ENCODE measurements around the gene RASSF4.

RASSF4 gene

GRCh38 chr10:44960482-44961229, 1.1 kb downstream of the RASSF4 start:
- no peak overlapping the region for H2BK5ac ChIP-seq (ENCODE audit: low read depth, low read length, poor library complexity, severe bottlenecking)
- no peak overlapping the region for H4K8ac ChIP-seq (ENCODE audit: low read length)
- no peak overlapping the region for H2BK15ac ChIP-seq (ENCODE audit: low read depth, poor library complexity, severe bottlenecking)
- H3K23ac ChIP-seq (ENCODE audit: low read length in 2 of 2), result no peak overlapping the region
- no peak overlapping the region for H2BK120ac ChIP-seq (ENCODE audit: low read depth, low read length)
- peak overlapping the region; percentile 20 to 60 for H3K4ac ChIP-seq (ENCODE audit: low read depth in 1 of 2, low read length in 2 of 2)
- WGBS, result 71% methylated on average over 7 of the region's 7 CpGs
- no peak for DNase-seq
- no peak overlapping the region for H3K14ac ChIP-seq (ENCODE audit: low read length in 2 of 2)
- peak overlapping the region; percentile 30 to 37 for H3K18ac ChIP-seq (ENCODE audit: low read depth in 1 of 2, low read length in 2 of 2)
- peak overlapping the region in 1 of 2 experiments; percentile 79 for H2BK12ac ChIP-seq (ENCODE audit: low read length in 2 of 2)
- H3K36me3 ChIP-seq (ENCODE audit: control insufficient read depth in 1 of 2, insufficient read depth in 2 of 2, low read depth in 1 of 2, low read length in 2 of 2), result peaks cover 2 to 10% of the 10 kb centered on the region in 2 experiments
- H3K27me3 ChIP-seq (ENCODE audit: control insufficient read depth in 1 of 2, insufficient read depth in 1 of 2, low read length in 2 of 2), result no peaks in the 10 kb centered on the region
- H2AK5ac ChIP-seq (ENCODE audit: low read length, severe bottlenecking), result no peak overlapping the region
- H4K91ac ChIP-seq (ENCODE audit: low read length), result peak overlapping the region; percentile 23
- H3K27ac ChIP-seq (ENCODE audit: low read length, poor library complexity, severe bottlenecking), result no peak overlapping the region
- peaks cover 36% of the 10 kb centered on the region for H3K79me1 ChIP-seq (replicated peaks; ENCODE audit: low read length, poor library complexity, severe bottlenecking)
- H2AFZ ChIP-seq (ENCODE audit: low read depth, low read length), result no peak overlapping the region
- peak overlapping the region; percentile 77 for H3K9ac ChIP-seq (ENCODE audit: low read length)
- peaks cover 42% of the 10 kb centered on the region for H3K4me1 ChIP-seq (ENCODE audit: control insufficient read depth, insufficient read depth, low read depth, low read length)
- peak overlapping the region in 1 of 2 experiments; percentile 87 for H3K4me3 ChIP-seq (ENCODE audit: insufficient read depth in 1 of 2, low read depth in 1 of 2, low read length in 2 of 2)
- peak overlapping the region; percentile 85 for H3K4me2 ChIP-seq (ENCODE audit: low read length, poor library complexity, severe bottlenecking)
- H3K9me3 ChIP-seq (ENCODE audit: control insufficient read depth, low read length), result peaks cover 4% of the 10 kb centered on the region

- H3K4me1 ChIP-seq (ENCODE audit: control insufficient read depth, insufficient read depth, low read depth, low read length), result peaks cover 45% of the 10 kb centered on the region
- H4K8ac ChIP-seq (ENCODE audit: low read length), result no peak overlapping the region
- WGBS, result 44% methylated on average over 4 of the region's 4 CpGs
- H3K9ac ChIP-seq (ENCODE audit: low read length), result no peak overlapping the region
- no peak for DNase-seq
- peak overlapping the region in 1 of 2 experiments; percentile 87 for H3K4me3 ChIP-seq (ENCODE audit: insufficient read depth in 1 of 2, low read depth in 1 of 2, low read length in 2 of 2)
- no peak overlapping the region for H4K91ac ChIP-seq (ENCODE audit: low read length)
- H3K9me3 ChIP-seq (ENCODE audit: control insufficient read depth, low read length), result peaks cover 4% of the 10 kb centered on the region
- peaks cover 0 to 7% of the 10 kb centered on the region in 2 experiments for H3K36me3 ChIP-seq (ENCODE audit: control insufficient read depth in 1 of 2, insufficient read depth in 2 of 2, low read depth in 1 of 2, low read length in 2 of 2)
- H2BK5ac ChIP-seq (ENCODE audit: low read depth, low read length, poor library complexity, severe bottlenecking), result no peak overlapping the region
- no peak overlapping the region for H2BK12ac ChIP-seq (ENCODE audit: low read length in 2 of 2)
- peak overlapping the region; percentile 37 for H3K4me2 ChIP-seq (ENCODE audit: low read length, poor library complexity, severe bottlenecking)
- H2BK120ac ChIP-seq (ENCODE audit: low read depth, low read length), result no peak overlapping the region
- peak overlapping the region; percentile 41 for H2BK15ac ChIP-seq (ENCODE audit: low read depth, poor library complexity, severe bottlenecking)
- no peaks in the 10 kb centered on the region for H3K27me3 ChIP-seq (ENCODE audit: control insufficient read depth in 1 of 2, insufficient read depth in 1 of 2, low read length in 2 of 2)
- no peak overlapping the region for H3K23ac ChIP-seq (ENCODE audit: low read length in 2 of 2)
- no peak overlapping the region for H3K14ac ChIP-seq (ENCODE audit: low read length in 2 of 2)
- H2AK5ac ChIP-seq (ENCODE audit: low read length, severe bottlenecking), result no peak overlapping the region
- no peak overlapping the region for H3K27ac ChIP-seq (ENCODE audit: low read length, poor library complexity, severe bottlenecking)
- H3K4ac ChIP-seq (ENCODE audit: low read depth in 1 of 2, low read length in 2 of 2), result peak overlapping the region in 1 of 2 experiments; percentile 37
- peak overlapping the region; percentile 16 to 22 for H3K18ac ChIP-seq (ENCODE audit: low read depth in 1 of 2, low read length in 2 of 2)
- no peak overlapping the region for H2AFZ ChIP-seq (ENCODE audit: low read depth, low read length)
- H3K79me1 ChIP-seq (replicated peaks; ENCODE audit: low read length, poor library complexity, severe bottlenecking), result peaks cover 36% of the 10 kb centered on the region
These were observed 1.6 kb downstream of the RASSF4 start for GRCh38 chr10:44961230-44961571.

GRCh38 chr10:44961931-44962750, 2.5 kb downstream of the RASSF4 start:
- Histone ChIP-seq H3K27me3 (ENCODE audit: control insufficient read depth in 1 of 2, insufficient read depth in 1 of 2, low read length in 2 of 2) (no peaks in the 10 kb centered on the region), H3K4me2 (ENCODE audit: low read length, poor library complexity, severe bottlenecking) (no peak overlapping the region), H2AFZ (ENCODE audit: low read depth, low read length) (no peak overlapping the region), H3K79me1 (replicated peaks; ENCODE audit: low read length, poor library complexity, severe bottlenecking) (peaks cover 33% of the 10 kb centered on the region), H2BK12ac (ENCODE audit: low read length in 2 of 2) (peak overlapping the region in 1 of 2 experiments; percentile 24), H4K91ac (ENCODE audit: low read length) (peak overlapping the region; percentile 9), H2AK5ac (ENCODE audit: low read length, severe bottlenecking) (no peak overlapping the region), H3K9me3 (ENCODE audit: control insufficient read depth, low read length) (no peaks in the 10 kb centered on the region), H3K14ac (ENCODE audit: low read length in 2 of 2) (no peak overlapping the region), H3K4ac (ENCODE audit: low read depth in 1 of 2, low read length in 2 of 2) (peak overlapping the region in 1 of 2 experiments; percentile 49), H3K27ac (ENCODE audit: low read length, poor library complexity, severe bottlenecking) (no peak overlapping the region), H3K18ac (ENCODE audit: low read depth in 1 of 2, low read length in 2 of 2) (no peak overlapping the region), H2BK5ac (ENCODE audit: low read depth, low read length, poor library complexity, severe bottlenecking) (no peak overlapping the region), H3K4me1 (ENCODE audit: control insufficient read depth, insufficient read depth, low read depth, low read length) (peaks cover 49% of the 10 kb centered on the region), H3K9ac (ENCODE audit: low read length) (no peak overlapping the region), H3K4me3 (ENCODE audit: insufficient read depth in 1 of 2, low read depth in 1 of 2, low read length in 2 of 2) (no peak overlapping the region), H3K23ac (ENCODE audit: low read length in 2 of 2) (peak overlapping the region in 1 of 2 experiments; percentile 2), H3K36me3 (ENCODE audit: control insufficient read depth in 1 of 2, insufficient read depth in 2 of 2, low read depth in 1 of 2, low read length in 2 of 2) (no peaks in the 10 kb centered on the region), H2BK15ac (ENCODE audit: low read depth, poor library complexity, severe bottlenecking) (no peak overlapping the region), H2BK120ac (ENCODE audit: low read depth, low read length) (no peak overlapping the region), H4K8ac (ENCODE audit: low read length) (no peak overlapping the region)
- WGBS, result 88% methylated on average over 11 of the region's 11 CpGs
- DNase-seq, result no peak

Measured in mesenchymal stem cell (in vitro differentiated cells and primary cell).